Psoas muscle (tissue), 8 donors: Measurements from ENCODE around the gene CNTNAP1. TPM values are rescaled to one million over a fixed set of nuclear protein-coding genes. Genes with fewer than 3 reads are reported as not detected.
"Not testable (repeated sequence)": the region's sequence is repeated elsewhere in the genome, so short reads cannot be mapped to it uniquely, and the experiment has no call there.

Experiments used
- ATAC-seq, 4 donors: fragments of 200-7000 bp; cut with Tn5 transposase; one replicate each; pipeline ENCODE4 v1.9.1; 2020; ENCODE audit warnings: moderate library complexity in 3 of 4, mild to moderate bottlenecking in 2 of 4
- DNase-seq, 2 donors: peaks; one replicate each; pipeline ENCODE4 v3.0.0-alpha.2; 2020
- H3K27ac ChIP-seq: fragments of 200-600 bp; one replicate; pipeline ENCODE4 v1.8.0; 2022
- H3K27me3 ChIP-seq, 3 donors: fragments of 200-600 bp in 1 of 3; one replicate each; pipeline versions ENCODE4 v1.6.1 to v1.8.0; 2013 to 2022; ENCODE audit warnings: low read length in 2 of 3, mild to moderate bottlenecking in 2 of 3, moderate library complexity in 1 of 3; ENCODE audit not compliant: insufficient read depth in 3 of 3
- H3K36me3 ChIP-seq, 2 donors: fragments of 200-600 bp in 1 of 2; one replicate each; pipeline versions ENCODE4 v1.6.1 to v1.8.0; 2013 to 2022; ENCODE audit warnings: low read depth in 1 of 2, mild to moderate bottlenecking in 1 of 2, moderate library complexity in 1 of 2; ENCODE audit not compliant: insufficient read depth in 1 of 2
- H3K4me1 ChIP-seq: fragments of 200-600 bp; one replicate; pipeline ENCODE4 v1.8.0; 2022
- H3K4me3 ChIP-seq: fragments of 200-600 bp; one replicate; pipeline ENCODE4 v1.8.0; 2022; ENCODE audit warnings: mild to moderate bottlenecking
- H3K9me3 ChIP-seq: fragments of 200-600 bp; one replicate; pipeline ENCODE4 v1.8.0; 2022
- WGBS, 3 donors: extraction: QIAGEN DNeasy Blood & Tissue Kit; methylation state at CpG; one replicate each; pipeline versions ENCODE4 v1.1.6 to v1.1.7; 2013; 5-methylcytosine and 5-hydroxymethylcytosine counted together
- intact Hi-C, 2 donors: fragments of 100-400 bp; cut with DNase I; formaldehyde crosslinking; loops; one replicate each; pipeline versions ENCODE4 v1.11.0 to v1.14.2; 2022
- polyA plus RNA-seq, 3 donors: library from polyadenylated mRNA; stranded (reverse); fragments of 200-250 nt; gene quantifications; one replicate each; pipeline ENCODE4 v1.2.3, GENCODE V29; 2013
- total RNA-seq, 4 donors: library from RNA; stranded (reverse); fragmentation: NEBNext Ultra II Directional in 2 of 4; extraction: Animal tissue kit (Norgen Biotek cat#: 25700) in 2 of 4; gene quantifications; one replicate each; pipeline versions ENCODE4 v1.2.1 to v1.2.4, GENCODE V29; 2021 to 2023
- TF ChIP-seq, protein P1 (sequence below): fragments of 200-600 bp; IDR thresholded peaks from one replicate; pipeline ENCODE4 v1.8.0; 2022; ENCODE audit warnings: antibody characterized with exemption
- donor health status: healthy with polysubstance abuse.
- donor health status: DM: no; HTN: no; CAD: no; lungs with moderate emphysema.
- donor health status: Bipolar disorder and iron deficiency.
- donor health status: healthy.
- donor health status: DM: yes; HTN: yes; CAD: no.
- donor health status: DM: no; HTN: no; CAD: no.
- donor health status: DM: no; HTN: no; CAD: no.
- donor health status: DM: yes; HTN: yes; CAD: no.

The CNTNAP1 gene
- total and polyA plus RNA-seq, 7 donors: 1.0 to 3.4 (median 2.0) TPM

DNA sequence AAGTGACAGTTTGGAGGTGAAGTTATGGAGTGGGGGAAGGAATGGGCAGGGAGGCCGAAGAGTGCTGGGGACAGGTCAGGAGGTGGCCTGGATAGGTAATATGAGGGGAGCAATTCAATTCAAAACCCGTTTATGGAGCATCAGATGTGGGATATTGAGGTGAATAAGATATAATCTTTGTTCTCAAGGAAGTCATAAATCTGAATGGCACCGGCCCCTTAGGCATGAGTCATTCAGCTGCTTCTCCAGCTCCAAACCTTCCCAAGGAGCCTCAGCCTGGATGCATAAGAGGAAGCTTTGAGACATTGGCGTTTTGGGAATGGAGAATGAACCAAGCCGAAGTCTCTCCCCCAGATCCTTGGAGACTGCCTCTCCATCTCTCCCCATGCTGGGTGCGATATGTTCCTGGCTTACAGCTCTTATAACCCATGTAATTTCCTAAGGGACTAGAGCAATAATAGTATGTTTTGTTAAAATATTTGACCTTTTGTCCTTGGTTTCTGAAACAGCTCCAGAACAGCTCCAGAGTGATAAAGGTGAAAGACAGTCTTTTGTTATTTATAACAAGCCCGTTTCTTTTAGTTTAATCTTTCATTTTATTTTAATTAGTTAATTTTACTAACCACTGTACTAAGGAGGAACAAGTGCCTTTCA is 21.5 kb upstream of the CNTNAP1 start:
- no peak for DNase-seq
- TF ChIP-seq, protein P1, sequence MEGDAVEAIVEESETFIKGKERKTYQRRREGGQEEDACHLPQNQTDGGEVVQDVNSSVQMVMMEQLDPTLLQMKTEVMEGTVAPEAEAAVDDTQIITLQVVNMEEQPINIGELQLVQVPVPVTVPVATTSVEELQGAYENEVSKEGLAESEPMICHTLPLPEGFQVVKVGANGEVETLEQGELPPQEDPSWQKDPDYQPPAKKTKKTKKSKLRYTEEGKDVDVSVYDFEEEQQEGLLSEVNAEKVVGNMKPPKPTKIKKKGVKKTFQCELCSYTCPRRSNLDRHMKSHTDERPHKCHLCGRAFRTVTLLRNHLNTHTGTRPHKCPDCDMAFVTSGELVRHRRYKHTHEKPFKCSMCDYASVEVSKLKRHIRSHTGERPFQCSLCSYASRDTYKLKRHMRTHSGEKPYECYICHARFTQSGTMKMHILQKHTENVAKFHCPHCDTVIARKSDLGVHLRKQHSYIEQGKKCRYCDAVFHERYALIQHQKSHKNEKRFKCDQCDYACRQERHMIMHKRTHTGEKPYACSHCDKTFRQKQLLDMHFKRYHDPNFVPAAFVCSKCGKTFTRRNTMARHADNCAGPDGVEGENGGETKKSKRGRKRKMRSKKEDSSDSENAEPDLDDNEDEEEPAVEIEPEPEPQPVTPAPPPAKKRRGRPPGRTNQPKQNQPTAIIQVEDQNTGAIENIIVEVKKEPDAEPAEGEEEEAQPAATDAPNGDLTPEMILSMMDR: no peak
- Histone ChIP-seq H3K27me3 (no peaks in the 10 kb centered on the region), H3K4me1 (peaks cover 4% of the 10 kb centered on the region), H3K36me3 (peaks cover 0 to 39% of the 10 kb centered on the region in 2 donors), H3K9me3 (no peaks in the 10 kb centered on the region), H3K27ac (peak overlapping the region; percentile 13), H3K4me3 (no peak overlapping the region)
- ATAC-seq: no peak
- WGBS, 3 donors: 64 to 74% (median 67%) methylated on average over 7 of the region's 7 CpGs
- intact Hi-C loops: no loop called here

DNA sequence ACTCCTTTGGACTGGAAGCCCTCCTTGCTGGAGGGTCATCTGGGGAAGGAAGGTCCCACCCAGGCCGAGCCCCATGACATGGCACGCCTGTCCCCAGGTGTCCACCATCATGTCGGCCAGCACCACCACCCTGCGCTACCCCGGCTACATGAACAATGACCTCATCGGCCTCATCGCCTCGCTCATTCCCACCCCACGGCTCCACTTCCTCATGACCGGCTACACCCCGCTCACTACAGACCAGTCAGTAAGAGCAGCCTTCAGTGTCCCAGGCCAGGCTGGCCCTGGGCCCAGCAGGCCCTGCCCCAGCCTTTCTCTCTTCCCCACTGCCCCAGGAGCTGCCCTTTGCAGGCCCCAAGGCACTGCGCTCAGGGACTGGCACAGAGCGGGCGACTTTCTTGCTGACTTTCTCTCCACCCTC is 16.7 kb upstream of the CNTNAP1 start:
- no peak for ATAC-seq
- H3K4me1 ChIP-seq: peaks cover 27% of the 10 kb centered on the region
- TF ChIP-seq, protein P1: no peak
- peak overlapping the region; percentile 73 for H3K27ac ChIP-seq
- peaks cover 0 to 76% of the 10 kb centered on the region in 2 donors for H3K36me3 ChIP-seq
- H3K27me3 ChIP-seq: no peaks in the 10 kb centered on the region
- no peaks in the 10 kb centered on the region for H3K9me3 ChIP-seq
- H3K4me3 ChIP-seq: no peak overlapping the region
- intact Hi-C loops: loop anchor here in 1 of 2 donors (2.0 kb wide), 1 partner anchor 47 kb away; no protein-coding TSS in a partner anchor
- DNase-seq: no peak
- 78 to 85% (median 82%) methylated on average over 11 to 14 of the region's 14 CpGs for WGBS, 3 donors

DNA sequence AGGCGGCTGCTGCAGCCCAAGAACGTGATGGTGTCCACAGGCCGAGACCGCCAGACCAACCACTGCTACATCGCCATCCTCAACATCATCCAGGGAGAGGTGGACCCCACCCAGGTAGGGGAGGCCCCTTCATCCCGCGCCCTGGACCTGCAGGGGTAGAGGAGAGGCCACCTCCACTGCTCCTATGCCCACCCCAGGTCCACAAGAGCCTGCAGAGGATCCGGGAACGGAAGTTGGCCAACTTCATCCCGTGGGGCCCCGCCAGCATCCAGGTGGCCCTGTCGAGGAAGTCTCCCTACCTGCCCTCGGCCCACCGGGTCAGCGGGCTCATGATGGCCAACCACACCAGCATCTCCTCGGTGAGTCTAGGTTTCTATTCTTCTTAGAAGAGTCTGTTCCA is 16.2 kb upstream of the CNTNAP1 start:
- H3K27me3 ChIP-seq, ATAC-seq, H3K9me3 ChIP-seq, H3K4me3 ChIP-seq, DNase-seq: not testable (repeated sequence)
- intact Hi-C loops: loop anchor here in 1 of 2 donors (2.0 kb wide), 1 partner anchor 47 kb away; no protein-coding TSS in a partner anchor
- peak overlapping the region; percentile 73 for H3K27ac ChIP-seq
- H3K36me3 ChIP-seq: peaks cover 0 to 81% of the 10 kb centered on the region in 2 donors
- WGBS, 3 donors: 80 to 85% (median 80%) methylated on average over 8 to 13 of the region's 16 CpGs
- peaks cover 31% of the 10 kb centered on the region for H3K4me1 ChIP-seq

DNA sequence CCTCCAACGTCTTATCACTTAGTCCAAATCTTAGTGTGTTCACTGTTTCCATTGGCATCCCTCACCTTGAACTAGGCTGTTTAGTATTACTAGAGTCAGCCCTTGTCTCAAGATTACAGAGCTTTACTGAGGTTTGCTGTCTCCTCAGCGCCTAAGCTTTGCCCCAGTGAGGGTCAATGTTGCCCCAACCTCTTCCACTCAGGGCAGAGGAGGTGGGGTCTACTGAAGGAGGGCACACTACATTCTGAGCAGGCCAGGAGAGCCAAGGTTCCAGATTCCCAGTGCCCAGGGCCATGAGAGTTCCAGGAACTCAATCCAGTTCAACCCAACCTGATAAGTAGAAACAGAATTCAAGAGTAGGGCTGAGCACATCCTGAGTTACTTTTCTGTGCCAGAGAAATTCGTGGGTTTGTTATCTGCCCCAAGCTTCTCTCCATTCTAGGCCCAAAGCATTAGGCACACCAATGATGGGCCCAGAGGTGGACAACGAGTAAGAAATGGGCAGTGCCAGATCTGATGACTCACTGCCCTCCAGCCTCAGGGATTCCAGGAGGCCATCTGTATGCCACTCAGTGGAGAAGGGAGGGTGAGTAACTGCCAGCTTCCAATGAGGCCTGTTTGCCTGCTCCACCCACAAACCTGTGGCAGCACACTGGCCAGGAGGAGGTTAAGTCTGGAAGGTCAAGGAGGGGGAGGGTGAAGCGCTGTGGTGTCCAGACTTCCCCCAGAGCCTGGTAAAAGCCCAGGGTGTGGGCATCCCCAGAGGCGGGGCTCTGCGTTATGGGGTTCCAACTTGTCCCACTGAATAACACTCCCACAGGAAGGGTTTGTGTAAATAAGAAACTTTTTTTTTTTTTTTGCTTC is 15.0 kb upstream of the CNTNAP1 start:
- 25 to 35% (median 34%) methylated on average over 7 of the region's 7 CpGs for WGBS, 3 donors
- DNase-seq (peak; percentile 70 to 84), ATAC-seq (peak; percentile 87 to 89 (median 88))
- Histone ChIP-seq H3K4me1 (peaks cover 31% of the 10 kb centered on the region), H3K27ac (peak overlapping the region; percentile 73), H3K9me3 (no peaks in the 10 kb centered on the region), H3K4me3 (no peak overlapping the region), H3K36me3 (peaks cover 0 to 82% of the 10 kb centered on the region in 2 donors), H3K27me3 (no peaks in the 10 kb centered on the region)
- intact Hi-C loops: loop anchor here in 1 of 2 donors (2.0 kb wide), 1 partner anchor 49 kb away; no protein-coding TSS in a partner anchor
- TF ChIP-seq, protein P1: no peak

DNA sequence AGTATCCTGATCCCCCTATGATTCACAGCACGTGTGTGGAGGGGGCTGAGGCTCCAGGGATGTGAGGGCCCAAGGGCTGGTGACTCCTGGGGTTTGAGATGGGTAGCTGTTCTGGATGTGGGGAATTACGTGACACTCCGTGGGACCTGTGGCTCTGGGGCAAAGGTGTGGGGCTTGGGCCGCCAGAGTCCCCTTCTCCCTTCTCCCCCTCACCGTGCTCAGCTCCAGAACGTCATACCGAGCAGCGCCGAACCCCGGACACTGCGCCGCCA is 12.7 kb upstream of the CNTNAP1 start:
- TF ChIP-seq, protein P1: no peak
- peaks cover 0 to 76% of the 10 kb centered on the region in 2 donors for H3K36me3 ChIP-seq
- H3K4me1 ChIP-seq: peaks cover 52% of the 10 kb centered on the region
- no peaks in the 10 kb centered on the region for H3K9me3 ChIP-seq
- WGBS, 3 donors: 75 to 90% (median 75%) methylated on average over 3 to 12 of the region's 12 CpGs
- ATAC-seq (no peak), DNase-seq (no peak)
- H3K4me3 ChIP-seq: no peak overlapping the region
- no peaks in the 10 kb centered on the region for H3K27me3 ChIP-seq
- intact Hi-C loops: no loop called here
- H3K27ac ChIP-seq: peak overlapping the region; percentile 73
